Cardiac muscle cell (in vitro differentiated cells and primary cell): ENCODE data around the gene NR4A3. TPM values are rescaled to one million over a fixed set of nuclear protein-coding genes. Genes with fewer than 3 reads are reported as not detected.
A peak's percentile ranks its signal among the peaks of the same experiment; 100 is the strongest.

Source experiments
- DNase-seq, 2 donors: peaks; one replicate each; pipeline versions ENCODE4 v3.0.0 to v3.0.0-alpha.2; 2010 to 2017; ENCODE audit warnings: low read depth in 1 of 2, low spot score in 1 of 2
- H3K27ac ChIP-seq: fragments of 200-600 bp; sonication (generic); 2 replicates; pipeline ENCODE4 v1.5.1; 2016
- H3K27me3 ChIP-seq: fragments of 200-600 bp; sonication (generic); 2 replicates; pipeline ENCODE4 v1.6.0; 2016; ENCODE audit warnings: control low read depth
- H3K36me3 ChIP-seq: fragments of 200-600 bp; sonication (generic); 2 replicates; pipeline ENCODE4 v1.5.1; 2016; ENCODE audit warnings: control low read depth
- H3K4me1 ChIP-seq: fragments of 200-600 bp; sonication (generic); 2 replicates; pipeline ENCODE4 v1.8.1; 2017; ENCODE audit warnings: low read depth, mild to moderate bottlenecking, mixed run types
- H3K4me3 ChIP-seq: fragments of 200-600 bp; sonication (generic); 2 replicates; pipeline ENCODE4 v1.5.1; 2016; ENCODE audit warnings: mild to moderate bottlenecking
- H3K9me3 ChIP-seq: fragments of 200-600 bp; sonication (generic); 2 replicates; pipeline ENCODE4 v1.5.1; 2017; ENCODE audit warnings: low read depth, mild to moderate bottlenecking, control low read depth
- CTCF ChIP-seq: IDR thresholded peaks from 2 replicates; pipeline ENCODE4 v1.5.1; 2012; ENCODE audit warnings: low read depth, mild to moderate bottlenecking, low read length
- polyA plus RNA-seq: library from polyadenylated mRNA; unstranded; fragments of >200 nt; fragmentation: Nextera tagmentation; extraction: Ambion mirVana; gene quantifications from 2 replicates; pipeline ENCODE4 v1.2.1, GENCODE V29; 2016
- total RNA-seq: library from RNA; depleted of rRNA; stranded (reverse); fragments of >200 nt; gene quantifications from 2 replicates; pipeline ENCODE4 v1.2.3, GENCODE V29; 2016

NR4A3 gene
- total and polyA plus RNA-seq, 2 experiments from 2014 or later = 0.42 to 1.5 TPM

- no peak for TF ChIP-seq CTCF
- Histone ChIP-seq H3K9me3 (no peaks in the 10 kb centered on the region), H3K4me3 (no peak overlapping the region), H3K36me3 (no peaks in the 10 kb centered on the region), H3K27me3 (no peaks in the 10 kb centered on the region), H3K4me1 (no peaks in the 10 kb centered on the region), H3K27ac (no peak overlapping the region)
- DNase-seq = no peak
Observed at GRCh38 chr9:99796231-99796630, 25.5 kb upstream of the NR4A3 start.

- Histone ChIP-seq H3K27me3 (no peaks in the 10 kb centered on the region), H3K36me3 (no peaks in the 10 kb centered on the region), H3K27ac (no peak overlapping the region), H3K4me3 (no peak overlapping the region), H3K9me3 (no peaks in the 10 kb centered on the region), H3K4me1 (no peaks in the 10 kb centered on the region)
- no peak for DNase-seq
- no peak for TF ChIP-seq CTCF
Observed at GRCh38 chr9:99801775-99802174, 19.9 kb upstream of the NR4A3 start.

GRCh38 chr9:99803694-99804093 is 18.0 kb upstream of the NR4A3 start:
- DNase-seq = no peak
- H3K27me3 ChIP-seq = no peaks in the 10 kb centered on the region
- TF ChIP-seq CTCF = no peak

GRCh38 chr9:99807276-99807852 is 14.3 kb upstream of the NR4A3 start:
- TF ChIP-seq CTCF = peak; percentile 83
- Histone ChIP-seq H3K4me1 (peaks cover 4% of the 10 kb centered on the region), H3K27me3 (no peaks in the 10 kb centered on the region), H3K4me3 (no peak overlapping the region), H3K36me3 (no peaks in the 10 kb centered on the region), H3K27ac (no peak overlapping the region), H3K9me3 (no peaks in the 10 kb centered on the region)
- DNase-seq = peak; percentile 70 to 75

More at GRCh38 chr9:99803694-99804093, 18.0 kb upstream of the NR4A3 start:
- no peaks in the 10 kb centered on the region for H3K9me3 ChIP-seq
- no peak overlapping the region for H3K27ac ChIP-seq
- no peaks in the 10 kb centered on the region for H3K36me3 ChIP-seq
- H3K4me1 ChIP-seq = no peaks in the 10 kb centered on the region
- H3K4me3 ChIP-seq = no peak overlapping the region

GRCh38 chr9:99807956-99808355 is 13.7 kb upstream of the NR4A3 start:
- H3K27ac ChIP-seq = no peak overlapping the region

More at GRCh38 chr9:99807956-99808355, 13.7 kb upstream of the NR4A3 start:
- TF ChIP-seq CTCF = no peak
- no peaks in the 10 kb centered on the region for H3K9me3 ChIP-seq
- no peaks in the 10 kb centered on the region for H3K36me3 ChIP-seq
- peaks cover 4% of the 10 kb centered on the region for H3K4me1 ChIP-seq
- H3K4me3 ChIP-seq = no peak overlapping the region
- no peak for DNase-seq
- no peaks in the 10 kb centered on the region for H3K27me3 ChIP-seq
